A549 (cell line): ENCODE results near the gene SLC17A7. TPM values are rescaled to one million over a fixed set of nuclear protein-coding genes. Genes with fewer than 3 reads are reported as not detected.

Source experiments
- ATAC-seq, 2 experiments: fragments of 200-7000 bp in 1 of 2; fragments of >200 bp in 1 of 2; cut with Nextera tagmentation in 1 of 2; cut with Tn5 transposase in 1 of 2; 3 replicates each; pipeline versions ENCODE4 v1.8.0 to v1.9.1; 2018 to 2020; ENCODE audit warnings: mild to moderate bottlenecking in 1 of 2, moderate library complexity in 1 of 2
- CTCF ChIA-PET: fragments of 300-600 bp; sonication (Branson Sonifier 250); formaldehyde crosslinking; extraction: SDS; loops from one replicate; lab custom pipeline; 2021; ENCODE audit warnings: antibody characterized with exemption, inconsistent platforms; lab: Yijun Ruan, JAX
- POLR2A ChIA-PET: fragments of 350-600 bp; formaldehyde crosslinking; extraction: SDS; loops from one replicate; lab custom pipeline; 2021; ENCODE audit warnings: antibody characterized with exemption, inconsistent platforms; lab: Yijun Ruan, JAX
- DNase-seq, 2 experiments: peaks; one replicate each; pipeline versions ENCODE4 v3.0.0 to v3.0.0-alpha.2; 2011 to 2016; ENCODE audit warnings: low read depth in 1 of 2, low spot score in 1 of 2
- FAIRE-seq: peaks from 2 replicates; lab custom pipeline; 2011; peaks lifted over from hg19 to GRCh38; lab: Jason Lieb, UNC
- H3K27ac ChIP-seq, 2 experiments: fragments of >200 bp; sonication (Bioruptor Twin); formaldehyde crosslinking; 3 replicates each; pipeline ENCODE4 v1.5.1; 2016 to 2017
- H3K4me1 ChIP-seq: fragments of >200 bp; sonication (Bioruptor Twin); formaldehyde crosslinking; 3 replicates; pipeline ENCODE4 v1.6.1; 2016
- H3K4me2 ChIP-seq: fragments of >200 bp; sonication (Bioruptor Twin); formaldehyde crosslinking; 3 replicates; pipeline ENCODE4 v1.6.1; 2016
- H3K4me3 ChIP-seq: fragments of >200 bp; sonication (Bioruptor Twin); formaldehyde crosslinking; 3 replicates; pipeline ENCODE4 v1.5.1; 2016
- H3K9me3 ChIP-seq: fragments of >200 bp; sonication (Bioruptor Twin); formaldehyde crosslinking; 3 replicates; pipeline ENCODE4 v1.6.1; 2016
- ATOH8 ChIP-seq: fragments of 250-450 bp; sonication (Bioruptor Pico); IDR thresholded peaks from 2 replicates; pipeline ENCODE4 v1.5.0; 2020; ENCODE audit warnings: low read depth, mild to moderate bottlenecking, moderate library complexity
- CBX2 ChIP-seq: fragments of 200-600 bp; sonication (generic); IDR thresholded peaks from 2 replicates; pipeline ENCODE4 v1.6.1; 2016; ENCODE audit warnings: low read depth, mild to moderate bottlenecking, borderline replicate concordance
- CBX8 ChIP-seq: fragments of 200-600 bp; sonication (generic); IDR thresholded peaks from 2 replicates; pipeline ENCODE4 v1.6.1; 2016
- CHD2 ChIP-seq: fragments of 150-350 bp; IDR thresholded peaks from 2 replicates; pipeline ENCODE4 v1.6.1; 2014; ENCODE audit warnings: low read length; ENCODE audit not compliant: partially characterized antibody
- ELK1 ChIP-seq: fragments of 150-350 bp; IDR thresholded peaks from 2 replicates; pipeline ENCODE4 v1.6.1; 2014; ENCODE audit warnings: low read depth, mild to moderate bottlenecking, low read length
- FOSL2 ChIP-seq, 2 experiments: fragments of 450-650 bp in 1 of 2; fragments of >200 bp in 1 of 2; sonication (Bioruptor Twin) in 1 of 2; formaldehyde crosslinking; IDR thresholded peaks; 2 replicates each; pipeline versions ENCODE4 v1.5.0 to v1.6.1; 2016 to 2020; ENCODE audit warnings: mild to moderate bottlenecking in 1 of 2, moderate library complexity in 1 of 2
- HMGXB4 ChIP-seq: fragments of 250-450 bp; sonication (Bioruptor Pico); IDR thresholded peaks from 2 replicates; pipeline ENCODE4 v1.5.0; 2021; ENCODE audit warnings: mild to moderate bottlenecking, moderate library complexity, borderline replicate concordance
- KDM1A ChIP-seq: fragments of 200-600 bp; sonication (generic); IDR thresholded peaks from 2 replicates; pipeline ENCODE4 v1.6.1; 2016; ENCODE audit warnings: low read depth, mild to moderate bottlenecking
- NFE2L2 ChIP-seq: fragments of 150-350 bp; conservative IDR thresholded peaks from 2 replicates; pipeline ENCODE4 v1.6.1; 2014; ENCODE audit warnings: low read length
- REST ChIP-seq: fragments of 200-600 bp; sonication (generic); IDR thresholded peaks from 2 replicates; pipeline ENCODE4 v1.6.1; 2016; ENCODE audit warnings: antibody characterized with exemption, mild to moderate bottlenecking, moderate library complexity
- TP53 ChIP-seq: fragments of 250-450 bp; sonication (Bioruptor Pico); IDR thresholded peaks from 2 replicates; pipeline ENCODE4 v1.5.0; 2021; ENCODE audit warnings: mild to moderate bottlenecking, moderate library complexity
- ZSCAN20 ChIP-seq: fragments of 250-450 bp; sonication (Bioruptor Pico); IDR thresholded peaks from 2 replicates; pipeline ENCODE4 v1.8.0; 2022; ENCODE audit warnings: mild to moderate bottlenecking, moderate library complexity
- WGBS: methylation state at CpG from one replicate; pipeline ENCODE4 v1.1.6; 2017; ENCODE audit errors: missing lambda C conversion rate; 5-methylcytosine and 5-hydroxymethylcytosine counted together
- polyA plus RNA-seq, 4 experiments: library from polyadenylated mRNA; depleted of rRNA in 3 of 4; stranded (reverse); fragments of >200 nt; fragmentation: RNase III in 1 of 4; extraction: RNeasy Plus Mini Kit Qiagen cat#74134 plus additional on column Dnase treatment in 1 of 4; gene quantifications; 2 replicates in 3 of 4; 3 replicates in 1 of 4; pipeline ENCODE4 v1.2.3, GENCODE V29; 2011 to 2017

SLC17A7 gene
- polyA plus RNA-seq, 2 of the 4 experiments (the other 2 are of a cell fraction) = 0.39 to 0.48 TPM

- WGBS = 51% methylated on average over 15 of the region's 15 CpGs
- Histone ChIP-seq H3K27ac (0 out of 6 replicates have a peak overlapping the region, but pooled peaks of 1 of the 2 experiments have one; percentile 15), H3K9me3 (no peaks in the 10 kb centered on the region), H3K4me1 (peaks cover 21% of the 10 kb centered on the region), H3K4me2 (peak overlapping the region; percentile 70; the same call in 2 of the 3 replicates), H3K4me3 (no peak overlapping the region)
- peak; percentile 33 to 44 for ATAC-seq
- TF ChIP-seq REST = no peak
- no peak for TF ChIP-seq TP53 (CRISPR knock-in tag)
- TF ChIP-seq CBX2 = no peak
- TF ChIP-seq CBX8 = no peak
- no peak for TF ChIP-seq ELK1
- no peak for TF ChIP-seq ATOH8 (CRISPR knock-in tag)
- no peak for TF ChIP-seq NFE2L2
- no peak for TF ChIP-seq CHD2
- no peak for DNase-seq
- FAIRE-seq = no peak
- POLR2A ChIA-PET = interaction anchor here (0.7 to 1.2 kb wide), 3 partner anchors 20 to 71 kb away, joined by 5 to 12 read pairs (median 6); partner anchors contain the start of genes ALDH16A1 and RPS11
- CTCF ChIA-PET = interaction anchor here (0.6 to 5.0 kb wide), 14 partner anchors 10 to 243 kb away, joined by 3 to 97 read pairs (median 7); partner anchors contain the start of genes ALDH16A1 and PIH1D1
Measured at GRCh38 chr19:49475191-49475917, 34.0 kb upstream of the SLC17A7 start.

DNA sequence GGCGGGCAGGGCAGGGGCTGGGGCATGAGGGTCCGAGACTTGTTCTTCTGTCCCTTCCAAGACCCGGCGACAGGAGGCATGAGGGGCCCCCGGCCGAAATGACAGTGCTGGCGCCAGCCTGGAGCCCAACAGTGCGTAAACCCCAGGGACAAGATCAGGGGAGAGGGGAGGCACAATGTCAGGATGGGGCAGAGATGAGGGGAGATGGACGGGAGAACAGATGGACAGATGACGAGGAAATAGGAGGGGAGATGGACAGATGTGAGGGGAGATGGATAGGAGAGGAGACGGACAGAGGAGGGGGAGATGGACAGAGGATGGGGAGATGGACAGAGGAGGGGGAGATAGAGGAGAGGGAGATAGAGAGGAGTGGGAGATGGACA is 33.2 kb upstream of the SLC17A7 start:
- Histone ChIP-seq H3K27ac (peak overlapping the region; percentile 77 to 91), H3K4me1 (peaks cover 21% of the 10 kb centered on the region), H3K4me3 (peak overlapping the region; percentile 59), H3K4me2 (peak overlapping the region; percentile 92), H3K9me3 (no peaks in the 10 kb centered on the region)
- no peak for FAIRE-seq
- no peak for ATAC-seq
- POLR2A ChIA-PET = no interaction called here
- CTCF ChIA-PET = interaction anchor here (0.5 to 5.0 kb wide), 5 partner anchors 18 to 299 kb away, joined by 3 to 97 read pairs (median 5); partner anchors contain the start of genes ALDH16A1 and PIH1D1
- no peak for TF ChIP-seq KDM1A
- no peak for TF ChIP-seq HMGXB4 (CRISPR knock-in tag)
- TF ChIP-seq FOSL2 (IDR thresholded peaks at IDR 0.05) = no peak
- no peak for TF ChIP-seq FOSL2 (CRISPR knock-in tag; IDR thresholded peaks at IDR 0.05)
- no peak for TF ChIP-seq REST
- TF ChIP-seq ZSCAN20 (CRISPR knock-in tag) = no peak
- DNase-seq = no peak
- 17% methylated on average over 10 of the region's 11 CpGs for WGBS
